NCI-H510A treated with DMSO at 0.1 percent for 48 hours (cell line): Measurements from ENCODE around the gene CRYBG1.
"Not testable (repeated sequence)": the region's sequence is repeated elsewhere in the genome, so short reads cannot be mapped to it uniquely, and the experiment has no call there.

Experiments
- DNase-seq: peaks from one replicate; lab custom pipeline; 2025; lab: John Stamatoyannopoulos, UW

Gene CRYBG1

DNA sequence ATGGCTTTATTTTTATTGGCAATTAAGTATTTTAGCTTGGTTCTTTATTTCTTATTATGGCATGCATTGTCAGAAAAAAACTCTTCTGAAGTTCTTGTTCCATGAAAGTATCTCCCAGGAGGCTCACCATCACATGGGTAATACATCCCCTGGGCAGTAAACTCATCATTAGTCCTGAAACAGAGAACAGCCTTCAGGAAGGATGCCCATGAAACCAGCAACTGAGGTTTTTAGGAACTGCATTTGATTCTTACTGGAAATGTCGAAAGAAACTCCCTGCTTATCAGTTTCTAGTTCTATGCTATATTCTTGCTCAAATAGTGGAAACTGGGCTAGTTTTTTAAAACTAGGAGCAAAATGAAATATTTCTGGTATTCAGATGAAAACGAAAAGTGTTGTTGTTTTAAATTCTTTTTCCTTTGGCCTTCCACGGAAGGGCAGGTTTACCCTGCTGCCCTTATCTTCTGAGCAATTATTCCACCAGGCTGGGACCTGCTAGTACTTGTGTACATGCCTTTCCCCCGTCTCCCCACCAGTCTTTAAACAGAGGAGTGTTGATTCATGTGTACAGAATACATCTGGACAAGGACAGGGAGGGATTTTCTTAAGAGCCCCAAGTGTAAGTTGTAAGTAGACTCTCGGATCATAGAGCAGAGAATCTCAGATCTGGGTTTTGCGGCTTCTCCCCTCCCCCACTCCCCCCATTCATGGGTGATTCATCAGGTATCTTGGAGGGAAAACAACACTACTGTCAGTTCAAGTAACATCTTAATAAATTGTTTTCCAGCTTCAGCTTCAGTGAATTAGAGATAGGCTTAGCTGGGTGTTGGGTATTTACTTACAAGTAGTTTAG, 187.3 kb downstream of the CRYBG1 start:
- no peak for DNase-seq

DNA sequence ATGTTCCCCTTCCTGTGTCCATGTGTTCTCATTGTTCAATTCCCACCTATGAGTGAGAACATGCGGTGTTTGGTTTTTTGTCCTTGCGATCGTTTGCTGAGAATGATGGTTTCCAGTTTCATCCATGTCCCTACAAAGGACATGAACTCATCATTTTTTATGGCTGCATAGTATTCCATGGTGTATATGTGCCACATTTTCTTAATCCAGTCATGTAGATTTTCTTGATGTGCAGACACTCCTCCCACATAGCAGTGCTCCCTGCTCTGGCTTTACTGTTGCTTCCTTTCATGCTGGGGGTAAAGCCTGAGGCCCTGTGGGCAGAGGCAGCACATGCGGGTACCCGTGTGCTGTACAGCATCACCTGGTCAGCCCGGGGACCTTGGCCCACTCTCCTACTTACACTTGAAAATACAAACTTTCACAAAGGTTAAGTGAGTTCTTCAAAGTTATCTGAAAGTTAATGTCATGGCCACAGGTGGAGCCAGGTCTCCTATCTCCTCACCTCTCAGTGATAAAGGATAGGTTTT, 188.5 kb downstream of the CRYBG1 start:
- not testable (repeated sequence) for DNase-seq

DNA sequence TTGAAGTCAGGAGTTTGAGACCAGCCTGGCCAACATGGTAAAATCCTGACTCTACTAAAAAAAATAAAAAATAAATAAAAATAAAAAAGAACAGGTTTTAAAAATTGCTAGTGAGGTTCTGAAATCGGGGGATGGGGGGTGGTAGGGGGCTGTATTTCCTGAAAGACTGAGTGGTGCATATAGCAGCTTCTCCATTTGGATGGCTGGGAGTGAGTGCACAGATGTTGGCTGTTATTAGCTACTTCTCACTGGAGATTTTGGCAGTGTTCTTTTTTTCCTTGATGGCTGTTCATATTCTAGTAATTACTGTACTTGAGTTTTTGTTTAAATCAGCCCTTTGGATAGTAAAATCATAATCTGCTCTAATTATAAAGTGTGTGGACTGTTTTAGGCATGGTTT, 189.0 kb downstream of the CRYBG1 start:
- no peak for DNase-seq

- no peak for DNase-seq
Observed at GRCh38 chr6:106551155-106551554, 190.6 kb downstream of the CRYBG1 start.

- DNase-seq: no peak
Observed at GRCh38 chr6:106553440-106553839, 192.9 kb downstream of the CRYBG1 start.

- DNase-seq: no peak
Observed at GRCh38 chr6:106555767-106556166, 195.2 kb downstream of the CRYBG1 start.

DNA sequence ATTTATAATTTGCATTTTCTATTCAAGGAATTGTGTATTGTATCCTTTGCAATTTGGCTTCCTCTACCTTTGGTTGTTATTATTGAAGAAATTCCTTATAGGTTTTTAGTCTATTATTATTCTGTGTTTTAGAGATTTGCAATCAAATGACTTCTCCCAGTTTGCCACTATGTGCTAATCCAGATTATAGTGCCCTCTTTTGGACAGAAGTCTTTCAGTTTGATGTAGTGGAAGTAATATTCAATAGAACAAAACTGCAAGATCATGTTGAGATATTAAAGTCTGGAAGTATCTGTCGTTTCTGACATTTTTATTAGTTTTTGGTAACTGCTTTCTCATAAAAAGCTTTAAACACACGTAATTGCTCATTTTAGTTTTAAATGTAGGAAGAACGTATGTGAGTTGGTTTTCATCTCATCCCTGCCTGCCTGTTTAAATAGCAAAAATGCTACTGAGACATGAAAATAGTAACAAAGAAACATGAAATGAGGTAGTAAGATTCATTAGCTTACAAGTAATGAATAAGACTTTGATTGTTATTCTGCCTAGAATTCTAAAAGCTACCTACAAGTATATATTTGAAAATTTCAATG, 195.9 kb downstream of the CRYBG1 start:
- DNase-seq: no peak

- no peak for DNase-seq
Observed at GRCh38 chr6:106557837-106558236, 197.3 kb downstream of the CRYBG1 start.

GRCh38 chr6:106558364-106558763, 197.8 kb downstream of the CRYBG1 start:
- no peak for DNase-seq

DNA sequence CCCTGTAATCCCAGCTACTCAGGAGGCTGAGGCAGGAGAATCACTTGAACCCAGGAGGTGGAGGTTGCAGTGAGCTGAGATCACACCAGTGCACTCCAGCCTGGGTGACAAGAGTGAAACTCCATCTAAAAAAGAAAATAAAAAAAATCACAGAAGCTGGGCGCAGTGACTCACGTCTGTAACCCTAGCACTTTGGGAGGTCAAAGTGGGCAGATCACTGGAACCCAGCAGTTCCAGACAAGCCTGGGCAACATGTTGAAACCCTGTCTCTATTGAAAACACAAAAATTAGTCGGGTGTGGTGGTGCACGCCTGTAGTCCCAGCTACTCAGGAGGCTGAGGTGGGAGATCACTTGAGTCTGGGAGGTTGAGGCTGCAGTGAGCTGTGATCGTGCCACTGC, 199.1 kb downstream of the CRYBG1 start:
- DNase-seq: not testable (repeated sequence)

DNA sequence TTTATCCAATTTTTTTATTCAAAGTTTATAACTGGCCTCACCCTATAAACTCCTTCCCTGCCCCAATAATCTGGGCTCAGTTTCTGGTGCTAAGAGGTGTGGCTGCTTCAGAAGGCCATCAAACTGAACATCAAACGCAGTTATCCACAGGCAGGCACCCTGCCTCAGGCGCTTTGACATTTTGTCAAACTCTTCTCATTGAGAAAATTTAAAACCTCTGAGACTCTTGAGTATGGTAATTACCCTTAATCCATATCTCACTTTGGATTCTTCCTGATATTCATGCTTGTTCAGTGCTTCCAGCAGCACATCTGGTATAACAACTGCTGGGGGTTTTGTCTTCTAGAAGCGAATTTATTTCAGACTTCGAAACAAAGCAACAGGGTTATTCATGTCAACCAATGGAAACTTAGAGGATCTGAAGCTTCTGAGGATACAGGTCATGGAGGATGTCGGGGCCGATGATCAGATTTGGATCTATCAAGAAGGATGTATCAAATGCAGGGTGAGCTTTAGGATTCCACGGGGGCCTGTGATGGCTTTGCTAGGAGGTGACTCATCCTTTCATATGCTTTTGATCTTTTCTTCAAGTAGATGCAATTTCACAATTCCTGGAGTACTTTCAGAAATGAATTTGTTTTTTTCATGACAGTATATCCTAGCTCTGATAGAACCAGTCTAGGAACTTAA, 200.6 kb downstream of the CRYBG1 start:
- DNase-seq: no peak

DNA sequence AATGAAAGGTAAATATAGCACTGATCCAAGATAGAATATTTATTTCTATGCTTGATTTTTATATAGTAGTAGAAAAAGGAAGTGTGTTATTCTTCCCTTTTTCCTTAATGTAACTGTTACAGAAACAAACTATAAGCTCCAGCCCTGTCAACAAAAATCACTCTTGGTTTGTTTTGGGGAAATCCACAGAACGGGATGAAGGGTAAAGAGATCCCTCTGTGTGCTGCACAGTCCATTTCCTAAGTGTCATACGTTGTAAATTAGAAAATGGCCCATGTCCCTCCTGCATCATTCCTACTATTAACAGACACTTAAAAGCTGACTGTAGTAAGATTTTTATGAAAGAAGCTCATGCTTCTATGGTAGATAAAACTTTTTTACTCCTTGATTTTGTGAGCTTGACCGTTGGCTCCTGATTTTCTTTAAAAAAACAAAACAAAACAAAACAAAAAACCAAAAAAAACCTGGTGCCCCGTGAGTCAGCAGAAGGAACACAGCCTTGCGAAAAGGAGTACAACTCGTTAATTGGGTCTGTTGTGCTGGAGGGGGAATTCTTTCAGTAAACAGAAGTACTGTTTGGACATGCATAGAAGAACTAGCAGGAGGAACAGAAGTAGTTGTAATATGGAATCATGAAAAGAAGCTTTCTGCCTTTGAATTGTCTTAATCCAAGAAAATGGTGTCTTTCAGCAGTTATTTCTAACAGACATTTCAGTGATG, 201.3 kb downstream of the CRYBG1 start:
- DNase-seq: no peak

GRCh38 chr6:106563614-106564013, 203.1 kb downstream of the CRYBG1 start:
- DNase-seq: no peak

GRCh38 chr6:106564476-106564875, 204.0 kb downstream of the CRYBG1 start:
- DNase-seq: no peak

DNA sequence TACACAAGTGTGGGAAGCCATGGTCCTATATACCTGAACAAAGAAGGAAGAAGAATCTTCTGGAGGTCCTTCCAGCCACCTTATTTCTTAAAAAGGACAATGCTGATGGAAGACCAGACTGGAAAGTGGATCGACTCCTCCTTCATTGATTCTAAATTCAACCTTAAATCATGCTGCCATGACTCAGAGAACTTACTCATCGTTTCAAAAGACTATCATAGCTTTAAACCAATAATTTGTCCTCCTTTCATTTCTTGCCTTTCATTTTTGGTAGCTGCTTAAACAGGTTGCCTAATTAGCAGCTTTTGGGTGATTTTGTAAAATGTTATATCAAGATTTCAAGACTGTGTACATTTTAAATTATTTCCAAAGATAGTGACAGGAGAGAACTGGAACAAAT, 208.0 kb downstream of the CRYBG1 start:
- DNase-seq: no peak

DNA sequence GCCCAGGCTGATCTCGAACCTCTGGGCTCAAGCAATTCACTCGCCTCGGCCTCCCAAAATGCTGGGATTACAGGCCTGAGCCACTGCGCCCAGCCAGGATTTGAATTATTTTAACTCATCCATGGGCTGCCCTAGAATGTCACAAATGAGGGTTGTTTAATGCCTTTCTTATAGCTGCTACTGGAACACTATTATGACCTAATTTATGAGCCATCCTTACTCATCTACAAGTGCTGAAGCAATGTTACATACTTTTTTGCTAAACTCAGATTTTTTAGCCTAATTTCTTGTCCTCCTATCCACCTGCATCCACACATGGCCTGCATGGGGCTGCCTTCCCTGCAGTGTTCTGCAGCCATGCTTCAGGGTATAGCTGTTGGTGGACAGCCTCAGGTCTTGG, 208.9 kb downstream of the CRYBG1 start:
- no peak for DNase-seq

DNA sequence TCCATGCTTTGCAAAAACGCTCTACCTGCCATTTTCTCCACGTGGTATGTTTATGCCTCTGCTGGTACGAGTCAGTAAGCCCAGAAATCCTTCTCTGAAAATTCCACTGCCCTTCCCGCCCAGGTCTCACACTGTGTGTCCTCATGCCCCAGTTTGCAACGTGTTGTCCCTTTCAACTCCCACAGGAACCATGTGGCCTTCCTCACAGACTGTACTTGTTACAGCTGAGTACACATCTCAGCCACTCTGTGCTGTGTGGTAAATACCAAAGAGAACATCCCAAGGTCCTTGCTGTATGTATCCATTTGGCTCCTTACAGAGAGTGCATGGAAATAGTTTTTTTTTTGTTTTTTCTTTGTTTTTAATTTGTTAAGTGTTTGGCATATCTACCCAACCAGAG, 211.9 kb downstream of the CRYBG1 start:
- no peak for DNase-seq

DNA sequence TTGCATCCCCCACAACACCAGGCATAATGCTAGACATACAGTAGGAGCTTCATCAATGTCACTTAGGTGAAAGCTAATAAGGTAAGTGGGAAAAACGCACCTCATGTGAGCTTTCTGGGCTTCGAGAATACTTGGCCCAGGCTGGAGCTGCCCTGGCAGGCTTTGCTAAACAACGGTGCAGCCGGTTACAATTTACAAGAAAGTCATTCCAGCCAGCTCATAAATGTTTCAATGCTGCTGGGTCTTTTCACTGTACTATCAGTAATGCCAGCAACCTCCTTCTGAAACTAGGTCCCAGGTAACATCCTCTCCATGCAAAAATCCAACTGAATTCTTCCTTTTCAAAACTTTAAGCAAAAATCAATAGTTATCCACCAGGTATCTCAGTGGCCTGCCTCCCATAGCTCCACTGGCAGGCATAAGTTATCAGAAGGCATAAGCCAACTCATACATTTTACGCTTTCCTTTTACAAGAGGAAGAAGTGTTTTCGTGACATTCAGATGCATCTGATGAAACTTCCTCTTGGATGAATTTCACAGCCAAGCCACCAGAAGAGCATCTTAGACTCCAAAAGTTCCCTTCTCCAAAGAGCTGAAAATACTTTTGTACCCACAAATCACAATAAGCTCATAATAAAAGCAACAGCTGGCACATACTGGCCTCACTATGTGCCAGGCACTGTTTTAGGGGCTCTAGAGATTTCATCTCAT, 212.5 kb downstream of the CRYBG1 start:
- DNase-seq: no peak

- no peak for DNase-seq
Observed at GRCh38 chr6:106574741-106575458, 214.4 kb downstream of the CRYBG1 start.

DNA sequence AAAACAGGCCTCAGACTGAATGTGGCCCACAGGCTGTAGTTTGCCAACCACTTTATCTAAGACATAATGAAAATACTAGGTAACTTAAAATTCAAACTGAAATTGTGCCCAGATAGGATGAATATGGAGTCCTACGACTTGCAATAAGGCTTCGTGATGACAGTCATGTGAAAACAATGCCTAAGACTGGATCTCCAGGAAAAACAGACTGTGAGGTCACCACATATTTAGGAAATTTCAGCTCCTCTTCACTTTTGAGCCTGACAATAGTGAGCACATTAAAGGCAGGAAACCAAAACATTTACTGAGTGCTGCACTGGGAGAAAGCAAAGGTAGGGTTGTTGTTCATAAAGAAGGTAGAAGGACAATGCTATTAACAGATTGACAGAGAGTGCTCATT, 218.8 kb downstream of the CRYBG1 start:
- DNase-seq: no peak

DNA sequence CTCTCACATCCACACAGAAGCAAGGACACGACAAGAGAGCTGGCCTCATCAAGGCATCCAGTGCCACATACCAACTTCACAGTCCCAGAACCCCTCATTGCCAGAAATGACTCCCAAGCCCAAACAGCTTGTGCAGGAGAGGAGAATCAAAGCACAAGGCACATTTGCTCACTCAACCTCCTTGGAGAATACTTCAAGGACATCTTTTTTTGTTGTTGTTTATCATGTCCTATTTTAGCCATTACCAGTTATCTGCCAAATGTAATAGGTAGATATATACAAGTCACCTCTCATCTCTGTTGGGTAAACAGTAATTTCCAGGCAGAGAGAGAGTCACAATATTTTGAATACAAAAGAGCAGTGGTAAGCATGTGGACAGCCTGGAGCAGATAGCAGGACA, 221.0 kb downstream of the CRYBG1 start:
- no peak for DNase-seq
